Measurements from ENCODE around the gene MACROD1. TPM values are rescaled to one million over a fixed set of nuclear protein-coding genes. Genes with fewer than 3 reads are reported as not detected.

Gene MACROD1
- total and polyA plus RNA-seq, 2 of the 13 experiments (the other 11 are each of a cell fraction or from before 2014, with no cell fraction given) = 23.1 to 34.5 TPM

GRCh38 chr11:64118876-64119665 lies 46.8 kb downstream of the MACROD1 start:
- ATAC-seq = no peak
- Histone ChIP-seq H3K36me3 (replicated peaks in 1 of 2; ENCODE audit: control insufficient read depth in 1 of 2, insufficient read depth in 2 of 2, low read length in 2 of 2) (no peaks in the 10 kb centered on the region; a peak in 2 of 5 replicates), H3K9me3 (ENCODE audit: low read length) (no peaks in the 10 kb centered on the region), H3K79me2 (ENCODE audit: insufficient read depth, low read length) (no peaks in the 10 kb centered on the region), H3K27me3 (ENCODE audit: control insufficient read depth in 1 of 2, insufficient read depth in 2 of 2, low read length in 2 of 2) (no peaks in the 10 kb centered on the region), H3K4me3 (replicated peaks in 1 of 3; ENCODE audit: insufficient read depth in 1 of 3, low read depth in 2 of 3, low read length in 3 of 3) (no peak overlapping the region), H3K4me1 (ENCODE audit: insufficient read depth, low read length) (no peaks in the 10 kb centered on the region), H3K4me2 (ENCODE audit: low read depth, low read length) (no peak overlapping the region), H2AFZ (ENCODE audit: low read length) (no peak overlapping the region), H4K20me1 (ENCODE audit: insufficient read depth, low read length) (peaks cover 7% of the 10 kb centered on the region; the same call in 1 of the 2 replicates), H3K27ac (ENCODE audit: extremely low read length, insufficient read depth, low read length) (no peak overlapping the region), H3K9ac (ENCODE audit: insufficient read depth, low read depth, low read length) (no peak overlapping the region)
- FAIRE-seq = no peak
- intact Hi-C loops (cut with micrococcal nuclease; ENCODE audit: unreplicated experiment) = no loop called here
- 92% methylated on average over 19 of the region's 19 CpGs for WGBS (ENCODE audit: low lambda C conversion rate)
- TF ChIP-seq CREB1 (IDR thresholded peaks at IDR 0.05) = no peak
- TF ChIP-seq CREB1 (CRISPR knock-in tag; IDR thresholded peaks at IDR 0.05) = no peak
- no peak for TF ChIP-seq CCAR2 (optimal IDR thresholded peaks at IDR 0.05; ENCODE audit: low read depth, low read length)
- no peak for TF ChIP-seq HOXA3 (CRISPR knock-in tag; IDR thresholded peaks at IDR 0.05)
- TF ChIP-seq POLR2A (IDR thresholded peaks at IDR 0.05; ENCODE audit: insufficient read depth in 1 of 2, low read depth in 2 of 2, low read length in 2 of 2) = no peak
- no peak for TF ChIP-seq ADNP (CRISPR knock-in tag; IDR thresholded peaks at IDR 0.05)
- no peak for TF ChIP-seq ZNF761 (CRISPR knock-in tag; conservative IDR thresholded peaks at IDR 0.05)
- TF ChIP-seq, protein P1, sequence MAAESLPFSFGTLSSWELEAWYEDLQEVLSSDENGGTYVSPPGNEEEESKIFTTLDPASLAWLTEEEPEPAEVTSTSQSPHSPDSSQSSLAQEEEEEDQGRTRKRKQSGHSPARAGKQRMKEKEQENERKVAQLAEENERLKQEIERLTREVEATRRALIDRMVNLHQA (CRISPR knock-in tag; IDR thresholded peaks at IDR 0.05) = no peak
- no peak for TF ChIP-seq REST (IDR thresholded peaks at IDR 0.05; ENCODE audit: borderline replicate concordance in 1 of 2, low read depth in 1 of 2, low read length in 2 of 2)
- no peak for TF ChIP-seq ZNF383 (CRISPR knock-in tag; IDR thresholded peaks at IDR 0.05; ENCODE audit: borderline replicate concordance)
- TF ChIP-seq HMGA1 (CRISPR knock-in tag; conservative IDR thresholded peaks at IDR 0.05) = no peak
- no peak for TF ChIP-seq ZNF552 (CRISPR knock-in tag; IDR thresholded peaks at IDR 0.05; ENCODE audit: borderline replicate concordance)
- TF ChIP-seq NR2F2 (IDR thresholded peaks at IDR 0.05; ENCODE audit: borderline replicate concordance, low read depth) = no peak
- TF ChIP-seq KAT7 (CRISPR knock-in tag; IDR thresholded peaks at IDR 0.05; ENCODE audit: borderline replicate concordance) = no peak
- ChIA-PET CTCF (ENCODE audit: low intra/inter-chr PET ratio, low total read pairs) (no interaction called here), POLR2A (no interaction called here)
- in situ Hi-C loops (cut with HindIII; ENCODE audit: extremely low pct_ligation_motif_present, low pct_unique_long_range_greater_than_20kb) = no loop called here
- DNase-seq (ENCODE audit: low spot score) = no peak
- no TSS peak for BruUV-seq (replicated peaks)

Data from HepG2 (cell line).